Activated T-cell treated with anti-CD3 and anti-CD28 coated beads for 24 hours (primary cell): ENCODE measurements around the gene PAM16.
"Not testable (repeated sequence)": the region's sequence is repeated elsewhere in the genome, so short reads cannot be mapped to it uniquely, and the experiment has no call there.

Experiments used
- DNase-seq: peaks from one replicate; pipeline ENCODE4 v3.0.0-alpha.2; 2020; ENCODE audit warnings: low read depth

Gene PAM16

GRCh38 chr16:4352843-4353242, 1.7 kb upstream of the PAM16 start:
- no peak for DNase-seq

GRCh38 chr16:4351880-4352279, 759 bp upstream of the PAM16 start:
- DNase-seq = no peak

GRCh38 chr16:4350365-4350786, 745 bp downstream of the PAM16 start:
- no peak for DNase-seq

- DNase-seq = no peak
Observed at GRCh38 chr16:4349332-4349731, 1.8 kb downstream of the PAM16 start.

- DNase-seq = no peak
Observed at GRCh38 chr16:4347765-4348509, 3.2 kb downstream of the PAM16 start.

- no peak for DNase-seq
Observed at GRCh38 chr16:4347010-4347409, 4.1 kb downstream of the PAM16 start.

- no peak for DNase-seq
Observed at GRCh38 chr16:4345836-4346781, 5.0 kb downstream of the PAM16 start.

GRCh38 chr16:4344983-4345835, 5.9 kb downstream of the PAM16 start:
- DNase-seq = no peak

GRCh38 chr16:4344300-4344982, 6.7 kb downstream of the PAM16 start:
- DNase-seq = not testable (repeated sequence)

GRCh38 chr16:4342866-4343744, 8.0 kb downstream of the PAM16 start:
- no peak for DNase-seq

- no peak for DNase-seq
Observed at GRCh38 chr16:4341250-4341649, 9.9 kb downstream of the PAM16 start.

GRCh38 chr16:4340443-4340842, 10.7 kb downstream of the PAM16 start:
- no peak for DNase-seq

- DNase-seq = no peak
Observed at GRCh38 chr16:4339909-4340308, 11.2 kb downstream of the PAM16 start.

GRCh38 chr16:4339455-4339854, 11.7 kb downstream of the PAM16 start:
- no peak for DNase-seq

GRCh38 chr16:4338712-4339299, 12.3 kb downstream of the PAM16 start:
- no peak for DNase-seq

GRCh38 chr16:4338125-4338582, 13.0 kb downstream of the PAM16 start:
- no peak for DNase-seq

- DNase-seq = no peak
Observed at GRCh38 chr16:4337540-4338088, 13.5 kb downstream of the PAM16 start.

GRCh38 chr16:4336701-4337539, 14.2 kb downstream of the PAM16 start:
- DNase-seq = no peak
